ENCODE measurements around the gene GREB1. TPM values are rescaled to one million over a fixed set of nuclear protein-coding genes. Genes with fewer than 3 reads are reported as not detected.

Gene GREB1
- polyA plus RNA-seq, 1 of the 3 experiments (the other 2 are of a cell fraction), result 2.9 TPM

- no peak for DNase-seq
- no peak overlapping the region for H3K4me3 ChIP-seq (ENCODE audit: low read depth in 2 of 2, low read length in 1 of 2)
- H3K36me3 ChIP-seq (replicated peaks in 1 of 2; ENCODE audit: control insufficient read depth in 1 of 2, insufficient read depth in 2 of 2, low read length in 1 of 2), result no peaks in the 10 kb centered on the region
- no peak overlapping the region for H3K9ac ChIP-seq
- no peak for TF ChIP-seq MEF2A (IDR thresholded peaks at IDR 0.05; ENCODE audit: borderline replicate concordance, low read depth)
- no peak for TF ChIP-seq RCOR1 (IDR thresholded peaks at IDR 0.05; ENCODE audit: low read length)
- TF ChIP-seq CTCF (IDR thresholded peaks at IDR 0.05), result 0 out of 2 replicates have a peak, but pooled peaks have one; percentile 8
- no peak for TF ChIP-seq CHD2 (IDR thresholded peaks at IDR 0.05; ENCODE audit: low read length, partially characterized antibody)
- TF ChIP-seq RXRA (IDR thresholded peaks at IDR 0.05; ENCODE audit: borderline replicate concordance, low read depth), result no peak
- ChIA-PET CTCF (interaction anchor here (0.5 to 5.2 kb wide), 4 partner anchors 8 to 326 kb away, joined by 3 to 34 read pairs (median 3); no protein-coding TSS in a partner anchor), POLR2A (no interaction called here)
- H3K9me3 ChIP-seq, result no peaks in the 10 kb centered on the region
- H3K27me3 ChIP-seq (ENCODE audit: insufficient read depth), result peaks cover 16% of the 10 kb centered on the region; the same call in 1 of the 2 replicates
- peaks cover 0 to 29% of the 10 kb centered on the region in 2 experiments; a peak in 1 of 4 replicates for H3K4me1 ChIP-seq (ENCODE audit: control insufficient read depth in 1 of 2, insufficient read depth in 2 of 2, low read depth in 1 of 2, low read length in 1 of 2)
- 78% methylated on average over 11 of the region's 11 CpGs for WGBS (ENCODE audit: low lambda C conversion rate)
- H3K4me2 ChIP-seq, result no peak overlapping the region
- no peak overlapping the region for H2AFZ ChIP-seq (ENCODE audit: low read depth)
- H3F3A ChIP-seq (replicated peaks; ENCODE audit: insufficient read depth), result no peaks in the 10 kb centered on the region
- no peak overlapping the region for H3K27ac ChIP-seq (ENCODE audit: low read depth in 2 of 2, low read length in 1 of 2)
- H3K79me2 ChIP-seq (ENCODE audit: insufficient read depth), result no peaks in the 10 kb centered on the region
- H4K20me1 ChIP-seq (ENCODE audit: insufficient read depth), result no peaks in the 10 kb centered on the region
- no peaks in the 10 kb centered on the region for H3K9me2 ChIP-seq
These were observed 9.7 kb downstream of the GREB1 start for GRCh38 chr2:11543337-11544216.

DNA sequence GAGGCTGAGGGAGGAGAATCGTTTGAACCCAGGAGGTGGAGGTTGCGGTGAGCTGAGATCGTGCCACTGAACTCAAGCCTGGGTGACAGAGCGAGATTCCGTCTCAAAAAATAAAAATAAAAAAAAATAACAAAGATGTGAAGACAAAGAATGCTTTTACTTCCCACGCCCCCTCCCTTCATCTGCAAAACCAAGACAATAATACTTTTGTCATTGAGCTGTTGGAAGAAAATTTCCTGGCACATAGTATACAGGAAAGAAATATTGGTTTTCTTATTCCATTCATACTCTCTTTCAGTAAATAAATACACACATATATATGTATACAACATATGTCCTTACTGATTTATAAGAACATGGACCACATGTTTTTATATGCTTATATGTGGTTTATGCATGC lies 12.2 kb downstream of the GREB1 start:
- CTCF ChIA-PET, result interaction anchor here (0.6 to 2.6 kb wide), 5 partner anchors 12 to 96 kb away, joined by 3 to 16 read pairs (median 4); partner anchors contain the start of gene GREB1
- no peak overlapping the region for H3K4me3 ChIP-seq (ENCODE audit: low read depth in 2 of 2, low read length in 1 of 2)
- WGBS (ENCODE audit: low lambda C conversion rate), result 79% methylated on average over 6 of the region's 6 CpGs

More for the DNA sequence above, 12.2 kb downstream of the GREB1 start:
- Histone ChIP-seq H4K20me1 (ENCODE audit: insufficient read depth) (no peaks in the 10 kb centered on the region), H3K4me1 (ENCODE audit: control insufficient read depth in 1 of 2, insufficient read depth in 2 of 2, low read depth in 1 of 2, low read length in 1 of 2) (peaks cover 0 to 12% of the 10 kb centered on the region in 2 experiments; a peak in 1 of 4 replicates), H2AFZ (ENCODE audit: low read depth) (no peak overlapping the region), H3K36me3 (replicated peaks in 1 of 2; ENCODE audit: control insufficient read depth in 1 of 2, insufficient read depth in 2 of 2, low read length in 1 of 2) (no peaks in the 10 kb centered on the region), H3K9me2 (no peaks in the 10 kb centered on the region), H3K27ac (ENCODE audit: low read depth in 2 of 2, low read length in 1 of 2) (no peak overlapping the region), H3K9me3 (no peaks in the 10 kb centered on the region), H3F3A (replicated peaks; ENCODE audit: insufficient read depth) (no peaks in the 10 kb centered on the region), H3K27me3 (ENCODE audit: insufficient read depth) (peaks cover 11% of the 10 kb centered on the region; the same call in 1 of the 2 replicates), H3K79me2 (ENCODE audit: insufficient read depth) (no peaks in the 10 kb centered on the region), H3K4me2 (no peak overlapping the region), H3K9ac (no peak overlapping the region)
- POLR2A ChIA-PET, result interaction anchor here (0.9 kb wide), 1 partner anchor 8 kb away, joined by 3 read pairs; no protein-coding TSS in a partner anchor
- DNase-seq, result no peak
- TF ChIP-seq GABPA (IDR thresholded peaks at IDR 0.05; ENCODE audit: low read depth) (no peak), NRF1 (IDR thresholded peaks at IDR 0.05; ENCODE audit: low read depth, low read length) (no peak), RXRA (IDR thresholded peaks at IDR 0.05; ENCODE audit: borderline replicate concordance, low read depth) (no peak), CTCF (IDR thresholded peaks at IDR 0.05) (no peak)
